NCI-H1436 treated with DMSO at 0.1 percent for 48 hours (cell line): ENCODE measurements around the gene GTF3C4.
"Not testable (repeated sequence)": the region's sequence is repeated elsewhere in the genome, so short reads cannot be mapped to it uniquely, and the experiment has no call there.

Source experiments
- DNase-seq: peaks from one replicate; lab custom pipeline; 2025; lab: John Stamatoyannopoulos, UW

The GTF3C4 gene

DNA sequence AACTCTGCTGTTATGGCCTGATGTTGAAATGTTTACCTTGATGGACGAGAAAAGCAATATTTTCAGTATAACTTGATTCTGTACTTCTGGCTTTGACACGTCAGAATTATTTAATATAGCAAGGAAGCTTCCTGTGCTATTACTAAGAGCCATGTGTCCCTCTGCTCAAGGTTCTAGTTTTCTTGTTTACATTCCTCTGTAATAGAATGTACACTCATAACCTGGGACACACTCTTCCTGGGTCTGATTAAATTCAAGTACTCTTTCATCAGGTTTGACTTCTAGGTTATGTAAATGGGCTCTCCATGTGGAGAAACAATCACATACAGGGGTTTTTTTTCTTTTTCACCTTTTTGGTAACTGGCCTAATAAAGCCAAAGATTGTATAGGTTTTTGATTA lies 33.1 kb downstream of the GTF3C4 start:
- no peak for DNase-seq

- DNase-seq: no peak
Measured at GRCh38 chr9:132708239-132708638, 38.0 kb downstream of the GTF3C4 start.

DNA sequence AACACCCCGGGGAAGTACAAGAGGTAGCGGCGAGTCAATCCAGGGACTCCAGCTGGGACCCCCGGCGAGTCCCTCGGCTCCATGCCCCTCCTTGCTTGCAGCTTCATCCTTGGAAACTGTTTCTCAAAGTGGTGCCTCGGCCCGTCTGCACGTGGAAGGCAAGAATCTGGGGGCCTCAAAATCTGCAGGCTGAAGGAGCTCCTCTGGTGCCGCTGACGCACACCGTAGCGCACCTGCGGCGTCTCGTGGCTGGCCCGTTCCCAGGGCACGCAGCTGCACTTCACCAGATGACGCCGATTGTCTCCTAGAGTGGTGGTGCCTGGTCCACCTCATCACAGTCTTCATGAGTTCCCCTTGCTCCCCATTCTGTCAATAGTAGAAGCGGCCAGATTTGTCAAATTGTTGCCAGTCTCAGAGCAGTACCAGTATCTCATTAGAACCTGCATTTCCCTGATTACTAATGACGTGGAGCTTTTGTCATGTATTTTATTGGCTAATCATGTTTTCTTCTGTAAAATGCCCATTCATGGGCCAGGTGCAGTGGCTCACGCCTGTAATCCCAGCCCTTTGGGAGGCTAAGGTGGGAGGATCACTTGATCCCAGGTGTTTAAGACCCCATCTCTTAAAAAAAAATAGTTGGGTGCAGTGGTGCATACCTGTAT lies 38.6 kb downstream of the GTF3C4 start:
- DNase-seq: no peak

DNA sequence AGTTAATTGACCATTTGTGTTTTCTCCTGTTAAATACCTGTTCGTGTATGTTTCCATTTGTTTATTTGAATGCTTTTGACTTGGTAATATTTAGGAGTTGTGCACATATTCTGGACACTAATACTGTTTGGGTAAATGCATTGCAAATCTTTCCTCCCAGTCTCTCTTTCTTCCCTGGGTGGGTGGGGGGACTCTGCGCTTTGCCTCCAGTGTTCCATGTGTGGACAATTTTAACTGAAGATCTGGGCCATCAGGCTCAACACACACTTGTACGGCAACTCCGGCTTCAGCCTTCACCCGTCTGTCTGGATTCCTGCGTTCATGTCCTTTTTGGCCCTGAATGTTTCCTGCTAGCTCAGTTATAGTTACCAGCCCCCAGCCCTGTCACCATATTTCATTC lies 40.1 kb downstream of the GTF3C4 start:
- DNase-seq: no peak

- DNase-seq: not testable (repeated sequence)
Measured at GRCh38 chr9:132711152-132711551, 40.9 kb downstream of the GTF3C4 start.

DNA sequence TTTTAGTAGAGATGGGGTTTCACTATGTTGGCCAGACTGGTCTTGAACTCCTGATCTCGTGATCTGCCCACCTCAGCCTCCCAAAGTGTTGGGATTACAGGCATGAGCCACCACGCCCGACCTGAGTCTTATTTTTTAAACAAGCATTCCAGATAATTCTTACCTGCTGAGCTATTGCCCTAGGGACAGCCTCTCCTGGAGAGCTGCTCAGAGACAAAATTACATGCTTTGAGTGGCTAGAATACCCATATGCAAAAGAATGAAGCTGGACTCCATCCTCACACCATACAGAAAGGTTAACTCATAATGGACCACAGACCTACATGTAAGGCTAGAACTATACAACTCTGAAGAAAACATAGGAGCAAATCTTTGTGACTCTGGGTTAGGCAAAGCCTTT lies 41.6 kb downstream of the GTF3C4 start:
- no peak for DNase-seq

GRCh38 chr9:132712753-132713152 lies 42.5 kb downstream of the GTF3C4 start:
- no peak for DNase-seq

- no peak for DNase-seq
Measured at GRCh38 chr9:132716007-132716406, 45.7 kb downstream of the GTF3C4 start.

DNA sequence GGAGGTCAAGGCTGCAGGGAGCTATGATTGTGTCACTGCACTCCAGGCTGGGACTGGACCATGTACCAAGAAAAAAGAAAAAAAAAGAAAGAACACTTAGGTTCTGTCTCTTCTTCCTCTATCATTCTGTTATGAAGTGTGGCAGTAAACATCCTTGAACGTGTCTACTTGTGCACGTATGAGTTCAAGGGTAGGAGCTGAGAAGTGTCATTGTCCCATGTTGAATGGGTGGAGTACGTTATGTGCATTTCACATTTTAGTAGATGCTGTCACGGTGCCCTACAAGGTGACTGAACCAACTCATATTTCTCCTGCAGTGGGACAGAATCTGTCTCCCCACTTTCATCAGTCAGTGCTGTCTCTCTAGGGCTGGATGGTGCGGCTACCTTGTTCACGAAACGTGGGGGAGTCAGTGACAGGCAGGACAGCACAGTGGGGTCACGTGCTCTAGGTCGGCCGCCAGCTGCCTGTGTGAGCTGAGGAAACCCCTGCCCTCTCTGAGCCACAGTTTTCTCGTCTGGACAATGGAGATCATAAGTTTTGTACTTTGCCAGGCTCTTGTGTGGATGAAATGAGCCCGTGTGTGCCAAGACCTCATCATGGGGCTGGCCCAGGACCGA lies 47.2 kb downstream of the GTF3C4 start:
- DNase-seq: no peak

GRCh38 chr9:132718381-132718928 lies 48.2 kb downstream of the GTF3C4 start:
- DNase-seq: not testable (repeated sequence)

GRCh38 chr9:132721661-132722060 lies 51.4 kb downstream of the GTF3C4 start:
- no peak for DNase-seq

- DNase-seq: no peak
Measured at GRCh38 chr9:132722564-132723065, 52.4 kb downstream of the GTF3C4 start.

DNA sequence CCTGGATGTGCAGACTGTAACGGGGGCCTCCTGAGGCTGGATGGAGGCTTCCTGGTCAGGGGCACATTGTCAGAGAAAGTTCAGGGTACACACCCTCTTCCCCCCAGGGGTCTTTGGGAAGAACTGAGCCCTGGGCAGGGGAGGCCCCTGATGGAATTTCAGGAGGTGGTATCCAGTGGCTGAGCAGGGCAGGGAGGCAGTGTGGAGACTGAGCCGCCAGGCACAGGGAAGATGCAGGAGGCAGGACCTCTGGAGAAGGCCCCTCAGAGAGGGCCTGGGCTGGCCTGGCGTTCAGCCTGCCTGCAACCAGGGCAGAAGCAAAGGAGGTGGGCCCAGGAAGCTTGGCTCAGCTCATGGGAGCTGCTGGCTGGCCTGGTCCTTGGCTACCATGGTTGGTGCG lies 53.5 kb downstream of the GTF3C4 start:
- DNase-seq: no peak

DNA sequence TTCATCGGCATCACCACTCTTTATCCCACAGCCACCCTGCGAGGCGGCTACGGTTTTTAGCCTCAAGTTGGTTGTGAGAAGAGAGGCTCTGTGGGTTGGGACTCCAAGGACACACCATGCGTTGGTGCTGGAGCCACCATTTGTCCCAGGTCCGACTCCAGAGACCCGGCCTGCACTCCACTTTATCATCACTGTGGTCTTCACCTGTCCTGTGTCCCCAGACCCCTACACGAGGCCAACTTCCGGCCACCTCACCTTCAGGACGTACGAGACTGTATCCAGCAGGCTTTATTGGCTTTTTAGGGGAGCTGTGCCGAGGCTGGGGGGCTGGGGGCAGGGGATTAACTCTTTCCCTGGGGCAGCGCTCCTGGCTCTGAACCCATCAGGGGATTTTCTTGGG lies 55.0 kb downstream of the GTF3C4 start:
- no peak for DNase-seq

DNA sequence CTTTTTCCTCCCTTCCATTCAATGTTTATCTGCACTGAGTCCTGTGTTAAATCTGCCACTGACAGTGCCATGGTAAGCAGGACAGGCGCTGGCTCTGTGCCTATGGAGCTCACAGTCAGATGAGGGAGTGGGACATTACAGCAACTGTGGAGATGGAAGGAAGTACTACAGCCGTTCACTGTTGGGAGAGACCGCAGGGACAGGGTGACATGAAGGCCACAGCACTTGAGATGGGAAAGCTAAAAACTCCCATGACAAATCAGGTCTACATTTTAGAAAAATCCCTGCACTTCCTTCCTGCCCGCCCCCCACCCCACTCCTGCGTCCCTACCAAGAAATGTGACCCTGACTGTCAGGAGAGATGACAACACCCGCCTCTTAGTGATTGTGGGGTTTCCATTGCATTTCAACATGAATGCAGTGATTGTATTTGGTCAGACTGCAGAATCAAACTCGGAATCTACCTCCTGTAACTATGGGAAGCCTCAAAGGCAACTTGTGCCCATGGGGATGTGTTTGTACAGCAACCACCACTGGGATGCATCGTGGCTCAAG lies 56.4 kb downstream of the GTF3C4 start:
- DNase-seq: no peak

- no peak for DNase-seq
Measured at GRCh38 chr9:132728071-132728470, 57.8 kb downstream of the GTF3C4 start.

DNA sequence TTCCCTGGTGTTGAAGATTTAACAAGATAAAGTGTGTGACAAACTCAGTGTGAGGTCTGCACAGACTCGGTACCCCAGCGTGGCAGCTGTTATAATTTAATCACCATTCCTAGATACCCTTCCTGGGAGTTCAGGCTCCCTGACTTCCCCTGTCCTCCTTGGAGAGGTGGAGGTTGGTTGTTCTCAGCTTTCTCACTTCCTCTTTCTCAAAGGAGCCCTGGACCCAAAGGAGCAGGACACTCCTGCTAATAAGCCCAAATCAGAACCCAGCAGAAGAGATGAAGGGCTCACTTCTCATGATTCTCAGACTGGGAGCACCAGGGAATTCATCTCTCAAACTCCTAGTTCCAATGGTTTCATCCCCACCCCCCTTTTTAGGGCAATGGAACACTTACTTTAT lies 58.2 kb downstream of the GTF3C4 start:
- no peak for DNase-seq

DNA sequence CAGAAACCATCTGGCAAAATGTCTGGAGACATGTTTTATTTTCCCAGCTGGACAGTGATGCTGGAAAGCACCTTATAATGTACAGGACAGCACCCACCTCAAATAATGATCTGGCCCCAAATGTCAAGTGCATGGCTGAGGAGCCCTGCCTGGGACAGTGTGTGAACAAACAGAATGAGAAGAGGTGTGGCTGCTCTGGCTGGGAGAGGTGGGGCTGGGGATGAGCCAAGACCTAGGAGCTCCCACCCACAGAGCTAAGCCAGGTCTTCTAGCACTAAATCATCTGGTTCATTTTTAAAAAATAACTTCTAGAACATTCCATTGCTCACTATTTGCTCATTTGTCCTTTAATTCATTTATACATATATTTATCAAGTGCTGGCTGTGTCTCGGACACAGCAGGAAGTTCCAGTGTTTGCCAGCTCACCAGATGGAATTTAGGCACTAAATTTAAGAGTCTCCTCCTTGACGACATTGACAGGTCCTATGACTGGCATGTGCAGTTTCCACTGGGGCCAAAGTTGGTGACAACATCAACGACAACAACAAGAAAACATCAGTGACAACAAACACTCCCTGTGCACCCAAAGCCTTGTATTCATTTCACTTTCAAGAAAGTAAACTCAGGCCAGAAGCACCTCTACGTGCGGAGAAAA lies 59.1 kb downstream of the GTF3C4 start:
- no peak for DNase-seq

DNA sequence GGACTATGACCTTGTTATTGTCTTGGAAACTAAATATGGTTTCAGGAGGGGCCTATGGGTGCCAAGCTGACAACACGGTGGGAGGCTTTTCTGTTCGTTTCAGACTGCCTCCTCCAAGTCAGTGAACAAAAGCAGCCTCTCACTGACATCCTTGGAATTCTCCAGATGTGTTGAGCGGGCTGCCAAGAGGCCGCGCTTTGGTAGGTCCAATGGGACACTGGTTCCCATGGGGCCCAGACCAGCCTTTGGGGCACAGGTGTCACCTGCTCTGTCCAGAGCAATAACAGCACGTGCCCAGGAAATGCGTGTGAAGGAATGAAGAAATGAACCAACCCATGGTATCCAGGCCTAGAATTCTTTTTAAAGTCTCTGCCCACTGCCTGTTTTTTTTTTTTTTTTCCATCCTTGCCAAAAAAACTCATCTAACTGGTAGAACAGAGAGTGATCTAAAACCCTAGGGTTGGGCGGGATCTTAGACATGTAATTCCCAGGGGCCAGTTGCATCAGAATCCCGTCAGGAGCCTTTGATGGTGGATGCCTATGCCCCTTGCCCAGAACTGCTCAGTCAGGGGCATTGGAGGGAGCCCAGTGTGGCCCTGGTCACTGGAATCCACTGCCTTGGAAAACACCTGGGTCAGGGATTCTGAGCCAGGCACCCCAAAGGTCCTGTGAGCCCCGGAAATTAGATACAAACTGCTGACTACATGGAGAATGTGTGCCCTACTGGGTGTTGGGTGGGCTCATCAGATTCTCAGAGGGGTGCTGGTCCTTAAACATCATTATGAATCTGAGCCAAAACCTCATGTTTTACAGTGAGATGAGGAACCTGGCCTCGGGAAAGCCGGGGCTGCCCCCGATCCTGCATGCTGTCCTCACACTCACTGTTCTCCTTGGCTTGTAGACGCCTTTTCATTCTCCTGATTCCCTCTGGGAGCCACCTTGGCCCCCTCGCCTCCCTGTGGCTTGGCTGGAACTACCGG lies 60.1 kb downstream of the GTF3C4 start:
- DNase-seq: no peak

DNA sequence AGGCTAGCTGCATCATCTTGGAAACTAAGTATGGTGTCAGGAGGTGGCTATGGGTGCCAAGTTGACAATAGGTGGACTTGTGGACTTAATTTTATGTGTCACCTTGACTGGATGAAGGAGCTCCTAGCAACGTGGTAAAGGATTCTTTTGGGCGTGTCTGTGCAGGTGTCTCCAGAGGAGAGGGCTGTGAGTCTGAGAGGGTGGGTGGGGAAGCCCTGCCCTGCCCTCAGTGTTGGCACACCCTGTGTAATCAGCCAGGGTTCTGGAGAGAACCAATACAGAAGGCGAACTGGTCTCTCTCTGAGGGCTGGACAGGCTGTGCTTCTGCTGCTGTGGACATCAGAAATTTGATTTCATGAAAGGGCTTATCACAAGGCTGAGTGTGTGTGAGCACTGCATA lies 61.0 kb downstream of the GTF3C4 start:
- DNase-seq: no peak
